GM12878 (cell line): Measurements from ENCODE around the gene CDC42BPA. TPM values are rescaled to one million over a fixed set of nuclear protein-coding genes. Genes with fewer than 3 reads are reported as not detected.

Experiments
- ATAC-seq: fragments of 200-7000 bp; cut with Tn5 transposase; 3 replicates; pipeline ENCODE4 v1.9.1; 2020; ENCODE audit warnings: mild to moderate bottlenecking, moderate library complexity
- BruUV-seq: library from RNA; stranded (reverse); fragments of 400-500 nt; replicated peaks from 2 replicates; lab custom pipeline; 2021; lab: Mats Ljungman, UMichigan
- CTCF ChIA-PET: fragments of 300-600 bp; sonication (Branson Sonifier 250); formaldehyde crosslinking; extraction: SDS; loops from one replicate; lab custom pipeline; 2021; ENCODE audit warnings: inconsistent platforms; lab: Yijun Ruan, JAX
- POLR2A ChIA-PET: fragments of 350-600 bp; formaldehyde crosslinking; extraction: SDS; loops from one replicate; lab custom pipeline; 2021; ENCODE audit warnings: inconsistent platforms; lab: Charles Lee
- RAD21 ChIA-PET: fragments of 300-600 bp; sonication (Branson Sonifier 250); formaldehyde crosslinking; loops from one replicate; lab custom pipeline; 2023; ENCODE audit warnings: antibody characterized with exemption; ENCODE audit not compliant: unreplicated experiment; lab: Charles Lee
- SMC1A ChIA-PET: fragments of 300-600 bp; sonication (Branson Sonifier 250); formaldehyde crosslinking; loops from one replicate; lab custom pipeline; 2023; ENCODE audit not compliant: unreplicated experiment, uncharacterized antibody; lab: Charles Lee
- DNase-seq: peaks from one replicate; pipeline ENCODE4 v3.0.0-alpha.2; 2011; ENCODE audit warnings: low read depth, low spot score
- FAIRE-seq: peaks from 3 replicates; lab custom pipeline; 2011; peaks lifted over from hg19 to GRCh38; lab: Jason Lieb, UNC
- H2AFZ ChIP-seq: 2 replicates; pipeline ENCODE4 v1.6.0; 2011; ENCODE audit warnings: low read depth, low read length, control low read depth; ENCODE audit not compliant: control insufficient read depth
- H3K27ac ChIP-seq: 2 replicates; pipeline ENCODE4 v1.5.1; 2011; ENCODE audit warnings: control low read depth; ENCODE audit not compliant: control insufficient read depth, insufficient read depth
- H3K27me3 ChIP-seq, 2 experiments: replicated peaks in 1 of 2; 2 replicates each; pipeline versions ENCODE4 v1.6.0 to v1.6.1; 2011; ENCODE audit warnings: low read length in 1 of 2; ENCODE audit not compliant: control insufficient read depth in 2 of 2, insufficient read depth in 2 of 2
- H3K36me3 ChIP-seq, 2 experiments: 2 replicates each; pipeline ENCODE4 v1.5.1; 2011; ENCODE audit warnings: low read length in 1 of 2; ENCODE audit not compliant: control insufficient read depth in 2 of 2, insufficient read depth in 2 of 2
- H3K4me1 ChIP-seq: 2 replicates; pipeline ENCODE4 v1.6.1; 2011; ENCODE audit warnings: mild to moderate bottlenecking, low read length, moderate library complexity, mixed read lengths; ENCODE audit not compliant: control insufficient read depth, insufficient read depth
- H3K4me2 ChIP-seq: 2 replicates; pipeline ENCODE4 v1.6.0; 2011; ENCODE audit warnings: control low read depth; ENCODE audit not compliant: control insufficient read depth, insufficient read depth
- H3K4me3 ChIP-seq: fragments of 200-600 bp; sonication (generic); 2 replicates; pipeline ENCODE4 v1.5.1; 2016
- H3K79me2 ChIP-seq: 2 replicates; pipeline ENCODE4 v1.6.0; 2011; ENCODE audit warnings: low read length; ENCODE audit not compliant: control insufficient read depth, insufficient read depth
- H3K9ac ChIP-seq: 2 replicates; pipeline ENCODE4 v1.8.0; 2011; ENCODE audit warnings: low read length, control low read depth, mixed read lengths; ENCODE audit not compliant: control insufficient read depth, insufficient read depth
- H3K9me3 ChIP-seq: replicated peaks from 3 replicates; pipeline ENCODE4 v1.5.1; 2011; ENCODE audit warnings: mild to moderate bottlenecking, low read length; ENCODE audit not compliant: control insufficient read depth, insufficient read depth
- H4K20me1 ChIP-seq: 2 replicates; pipeline ENCODE4 v1.6.0; 2011; ENCODE audit not compliant: control insufficient read depth, insufficient read depth
- BACH1 ChIP-seq: fragments of 450-650 bp; IDR thresholded peaks from 2 replicates; pipeline ENCODE4 v1.6.1; 2017; ENCODE audit warnings: mild to moderate bottlenecking, borderline replicate concordance
- BMI1 ChIP-seq: fragments of 450-650 bp; IDR thresholded peaks from 2 replicates; pipeline ENCODE4 v1.6.1; 2016; ENCODE audit warnings: mild to moderate bottlenecking, moderate library complexity, borderline replicate concordance
- CREB1 ChIP-seq: IDR thresholded peaks from 2 replicates; pipeline ENCODE4 v1.6.1; 2012; ENCODE audit warnings: low read depth, mild to moderate bottlenecking, inconsistent platforms
- KDM1A ChIP-seq: fragments of 200-600 bp; sonication (generic); IDR thresholded peaks from 2 replicates; pipeline ENCODE4 v1.6.1; 2016; ENCODE audit warnings: borderline replicate concordance
- MYB ChIP-seq: fragments of 150-350 bp; IDR thresholded peaks from 2 replicates; pipeline ENCODE4 v1.6.1; 2014; ENCODE audit warnings: mild to moderate bottlenecking, low read depth, low read length, borderline replicate concordance
- MYC ChIP-seq: IDR thresholded peaks from 2 replicates; pipeline ENCODE4 v1.6.1; 2011; ENCODE audit warnings: mild to moderate bottlenecking, low read length, moderate library complexity, inconsistent platforms; ENCODE audit not compliant: insufficient read depth, insufficient replicate concordance, insufficient read length, severe bottlenecking
- NRF1 ChIP-seq: conservative IDR thresholded peaks from 2 replicates; pipeline ENCODE4 v1.6.1; 2011; ENCODE audit warnings: mild to moderate bottlenecking, low read depth, low read length, improper control_type of control experiment
- PKNOX1 ChIP-seq: fragments of 450-650 bp; IDR thresholded peaks from 2 replicates; pipeline ENCODE4 v1.6.1; 2016; ENCODE audit warnings: mild to moderate bottlenecking
- PRDM15 ChIP-seq: fragments of 450-650 bp; formaldehyde crosslinking; IDR thresholded peaks from 2 replicates; pipeline ENCODE4 v1.4.0; 2020; ENCODE audit warnings: mild to moderate bottlenecking, moderate library complexity
- RAD51 ChIP-seq: fragments of 450-650 bp; IDR thresholded peaks from 2 replicates; pipeline ENCODE4 v1.6.1; 2016; ENCODE audit warnings: moderate library complexity, mild to moderate bottlenecking, inconsistent platforms
- RFX5 ChIP-seq: IDR thresholded peaks from 2 replicates; pipeline ENCODE4 v1.6.1; 2011; ENCODE audit warnings: low read depth, low read length, improper control_type of control experiment
- TCF12 ChIP-seq: IDR thresholded peaks from 2 replicates; pipeline ENCODE4 v1.6.1; 2011; ENCODE audit warnings: low read depth, mild to moderate bottlenecking, low read length
- ZNF622 ChIP-seq: fragments of 450-650 bp; IDR thresholded peaks from 2 replicates; pipeline ENCODE4 v1.6.1; 2017; ENCODE audit warnings: mild to moderate bottlenecking, inconsistent platforms
- WGBS: methylation state at CpG from one replicate; pipeline ENCODE4 v1.1.6; 2016; ENCODE audit warnings: low lambda C conversion rate; ENCODE audit not compliant: insufficient replicate concordance, insufficient coverage; ENCODE audit errors: missing lambda C conversion rate; 5-methylcytosine and 5-hydroxymethylcytosine counted together
- in situ Hi-C: fragments of 300-500 bp; cut with MboI; formaldehyde crosslinking; loops from 9 replicates; pipeline ENCODE4 v1.14.3; 2018; ENCODE audit warnings: mixed read lengths
- intact Hi-C: fragments of 100-400 bp; cut with micrococcal nuclease; formaldehyde crosslinking; loops from one replicate; pipeline ENCODE4 v1.14.2; 2022; ENCODE audit not compliant: unreplicated experiment
- polyA plus RNA-seq, 11 experiments: library from polyadenylated mRNA; depleted of rRNA in 4 of 11; unstranded in 6 of 11; stranded (reverse) in 5 of 11; fragments of >200 nt; fragmentation: Nextera tagmentation in 4 of 11; fragmentation: Illumina TruSeq in 1 of 11; extraction: Ambion mirVana in 4 of 11; extraction: Trizol in 1 of 11; gene quantifications; 1 replicate in 1 of 11; 2 replicates in 10 of 11; pipeline versions ENCODE4 v1.2.1 to v1.2.3, GENCODE V29; 2011 to 2016; ENCODE audit warnings: inconsistent platforms in 2 of 11, missing spikeins in 2 of 11, low read depth in 1 of 11
- total RNA-seq, 4 experiments: library from RNA; depleted of rRNA in 3 of 4; stranded (reverse); fragments of >200 nt in 3 of 4; fragmentation: Illumina TruSeq in 1 of 4; extraction: Trizol in 1 of 4; gene quantifications; 2 replicates each; pipeline versions ENCODE4 v1.2.1 to v1.2.3, GENCODE V29; 2013 to 2021

Gene CDC42BPA
- total and polyA plus RNA-seq, 10 of the 15 experiments (the other 5 are each of a cell fraction or from before 2014, with no cell fraction given): 0.02 to 0.52 (median 0.10) TPM

GRCh38 chr1:227314014-227314848 is 4.1 kb downstream of the CDC42BPA start (continued):
- TF ChIP-seq PKNOX1 (no peak), BACH1 (no peak), BMI1 (no peak)

GRCh38 chr1:227312361-227313025 is 5.8 kb downstream of the CDC42BPA start:
- no peak overlapping the region for H3K9ac ChIP-seq
- no peak for FAIRE-seq
- TF ChIP-seq ZNF622 (no peak), PRDM15 (CRISPR knock-in tag) (no peak), TCF12 (no peak), MYC (no peak), RFX5 (no peak), NRF1 (no peak), MYB (no peak), PKNOX1 (no peak), KDM1A (no peak), RAD51 (no peak), CREB1 (no peak), BMI1 (no peak)
- WGBS: 23% methylated on average over 6 of the region's 6 CpGs
- ChIA-PET CTCF (no interaction called here), RAD21 (no interaction called here), POLR2A (no interaction called here), SMC1A (no interaction called here)
- intact Hi-C loops: no loop called here
- no peaks in the 10 kb centered on the region for H3K4me1 ChIP-seq
- no peak for ATAC-seq
- H3K27me3 ChIP-seq: peaks cover 0 to 5% of the 10 kb centered on the region in 2 experiments; a peak in 3 of 4 replicates
- no peak for DNase-seq
- BruUV-seq: no TSS peak
- no peaks in the 10 kb centered on the region for H3K9me3 ChIP-seq
- no peak overlapping the region for H3K4me3 ChIP-seq
- no peaks in the 10 kb centered on the region for H4K20me1 ChIP-seq
- no peak overlapping the region for H2AFZ ChIP-seq
- H3K4me2 ChIP-seq: no peak overlapping the region
- no peaks in the 10 kb centered on the region for H3K79me2 ChIP-seq
- no peaks in the 10 kb centered on the region for H3K36me3 ChIP-seq
- no peak overlapping the region for H3K27ac ChIP-seq
- in situ Hi-C loops: no loop called here
